GM12873 (cell line): ENCODE results near the gene PXT1.

Source experiments
- TF ChIP-seq, protein P1 (sequence below): IDR thresholded peaks from 2 replicates; pipeline ENCODE4 v1.5.1; 2012; ENCODE audit warnings: low read depth, mild to moderate bottlenecking, moderate library complexity, low read length, control low read depth; ENCODE audit not compliant: insufficient read depth; ENCODE audit errors: missing control alignments

Gene PXT1

DNA sequence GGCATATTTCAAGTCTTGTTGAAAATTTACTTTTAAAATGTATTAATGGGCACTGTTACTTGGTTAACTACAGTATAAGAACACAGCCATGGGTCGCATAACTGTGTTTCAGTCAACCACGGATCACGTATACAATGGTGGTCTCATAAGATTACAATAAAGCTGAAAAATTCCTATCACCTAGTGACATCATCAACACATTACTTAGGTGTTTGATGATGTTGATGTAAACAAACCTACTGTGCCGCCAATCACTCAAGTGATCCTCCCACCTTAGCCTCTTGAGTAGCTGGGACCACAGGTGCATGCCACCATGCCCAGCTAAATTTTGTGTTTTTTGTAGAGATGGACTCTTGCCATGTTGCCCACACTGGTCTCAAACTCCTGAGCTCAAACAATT, 38.5 kb downstream of the PXT1 start:
- TF ChIP-seq, protein P1, sequence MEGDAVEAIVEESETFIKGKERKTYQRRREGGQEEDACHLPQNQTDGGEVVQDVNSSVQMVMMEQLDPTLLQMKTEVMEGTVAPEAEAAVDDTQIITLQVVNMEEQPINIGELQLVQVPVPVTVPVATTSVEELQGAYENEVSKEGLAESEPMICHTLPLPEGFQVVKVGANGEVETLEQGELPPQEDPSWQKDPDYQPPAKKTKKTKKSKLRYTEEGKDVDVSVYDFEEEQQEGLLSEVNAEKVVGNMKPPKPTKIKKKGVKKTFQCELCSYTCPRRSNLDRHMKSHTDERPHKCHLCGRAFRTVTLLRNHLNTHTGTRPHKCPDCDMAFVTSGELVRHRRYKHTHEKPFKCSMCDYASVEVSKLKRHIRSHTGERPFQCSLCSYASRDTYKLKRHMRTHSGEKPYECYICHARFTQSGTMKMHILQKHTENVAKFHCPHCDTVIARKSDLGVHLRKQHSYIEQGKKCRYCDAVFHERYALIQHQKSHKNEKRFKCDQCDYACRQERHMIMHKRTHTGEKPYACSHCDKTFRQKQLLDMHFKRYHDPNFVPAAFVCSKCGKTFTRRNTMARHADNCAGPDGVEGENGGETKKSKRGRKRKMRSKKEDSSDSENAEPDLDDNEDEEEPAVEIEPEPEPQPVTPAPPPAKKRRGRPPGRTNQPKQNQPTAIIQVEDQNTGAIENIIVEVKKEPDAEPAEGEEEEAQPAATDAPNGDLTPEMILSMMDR = no peak

DNA sequence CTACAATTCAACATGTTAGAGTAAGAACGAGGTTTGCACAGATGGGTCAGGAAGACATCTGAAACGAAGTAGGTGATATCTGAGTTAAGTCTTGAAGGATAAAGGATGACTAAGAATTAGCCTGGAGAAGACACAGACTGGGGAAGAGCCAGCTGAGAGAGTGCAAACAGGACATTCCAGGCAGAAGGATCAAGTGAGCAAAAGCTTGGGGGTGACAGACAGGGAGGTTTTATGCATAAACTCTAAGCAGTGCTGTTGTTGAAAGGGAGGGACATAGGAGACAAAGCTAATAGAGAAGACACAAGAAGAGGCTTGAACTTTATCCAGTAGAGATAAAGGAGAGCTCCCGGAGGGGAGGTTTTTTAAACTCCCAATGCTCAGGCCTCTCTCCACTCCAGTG, 40.2 kb downstream of the PXT1 start:
- TF ChIP-seq, protein P1 = no peak

DNA sequence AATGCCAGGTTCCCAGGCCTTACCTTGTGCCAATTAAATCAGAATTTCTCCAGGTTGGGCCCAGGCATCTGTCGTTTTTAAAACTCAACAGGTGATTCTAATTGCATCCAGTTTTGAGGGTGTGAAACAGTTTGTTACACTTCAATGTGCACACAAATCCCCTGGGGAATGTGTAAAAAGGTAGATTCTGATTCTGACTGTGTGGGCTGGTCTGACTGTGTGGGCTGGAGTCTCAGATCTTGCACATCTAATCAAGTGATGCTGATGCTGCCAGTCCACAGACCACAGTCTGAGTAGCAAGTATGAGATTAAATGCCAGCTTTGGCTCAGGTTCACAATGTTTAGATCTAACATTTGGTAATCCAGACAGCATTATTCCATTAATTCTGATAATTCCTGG, 42.7 kb downstream of the PXT1 start:
- TF ChIP-seq, protein P1 = no peak

DNA sequence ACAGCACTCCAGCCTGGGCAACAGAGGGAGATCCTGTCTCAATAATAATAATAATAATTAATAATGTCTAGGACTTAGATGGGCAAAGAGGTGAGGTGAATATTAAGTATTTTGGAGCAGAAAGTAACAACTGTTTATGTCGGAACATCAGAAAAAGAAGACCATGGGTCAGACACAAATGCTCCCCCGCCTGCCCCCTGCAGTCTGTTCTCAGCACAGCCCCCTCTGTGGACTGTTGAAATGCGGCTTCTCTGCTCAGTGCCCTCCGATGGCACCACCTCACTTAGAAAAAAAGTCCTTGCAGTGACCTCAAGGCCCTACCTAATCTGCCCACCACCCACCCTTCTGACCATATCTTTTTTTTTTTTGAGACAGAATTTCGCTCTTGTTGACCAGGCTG, 50.0 kb downstream of the PXT1 start:
- TF ChIP-seq, protein P1 = no peak

- TF ChIP-seq, protein P1 = no peak
Observed at GRCh38 chr6:36389353-36389752, 53.3 kb downstream of the PXT1 start.

DNA sequence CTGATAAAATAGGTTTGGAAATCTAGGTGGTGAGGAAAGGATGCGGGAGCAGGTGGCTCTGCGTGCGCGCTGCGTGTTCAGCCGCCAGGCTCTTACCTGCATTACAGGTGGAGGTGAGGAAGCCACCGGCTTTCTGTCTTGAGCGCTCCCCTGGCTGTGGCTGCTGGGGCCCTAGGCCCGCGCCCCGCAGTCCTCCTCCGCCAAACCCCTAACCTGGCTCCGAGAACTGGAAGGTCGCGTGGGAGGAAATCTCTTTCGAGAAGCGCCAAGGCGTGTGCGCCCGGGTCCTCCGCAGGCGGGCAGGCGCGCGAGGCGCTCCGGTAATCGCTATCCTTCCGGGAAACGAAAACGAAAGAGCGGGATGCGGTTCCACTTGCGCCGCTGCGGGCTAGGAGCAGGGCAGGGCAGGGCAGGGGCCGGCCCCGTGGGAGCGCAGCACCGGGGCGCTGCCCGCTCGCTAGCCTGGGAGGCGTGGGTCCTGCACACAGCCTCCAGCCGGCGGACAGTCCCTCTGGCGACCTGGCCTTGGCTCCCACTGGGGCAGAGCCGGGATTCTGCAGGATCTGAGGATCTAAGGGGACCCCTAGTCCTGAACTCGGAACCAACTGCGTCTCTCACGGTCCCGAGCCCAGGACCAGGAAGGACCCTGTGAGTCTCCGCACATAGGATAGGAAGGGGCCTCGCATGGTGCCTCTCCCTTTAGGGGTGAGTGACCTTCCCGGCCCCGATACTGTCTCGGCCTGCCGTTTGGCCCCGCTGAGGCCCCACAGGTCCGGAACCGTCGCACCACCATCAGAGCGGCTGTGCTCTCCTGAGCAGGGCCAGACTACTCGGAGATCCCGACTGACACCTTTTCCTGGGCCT, 55.0 kb downstream of the PXT1 start, which contains the start of gene ETV7:
ETV7 (minus strand) TSS at position 230 of the 864 bp plus-strand sequence; CDS start at position 102, 128 bp downstream.
- TF ChIP-seq, protein P1 = no peak

DNA sequence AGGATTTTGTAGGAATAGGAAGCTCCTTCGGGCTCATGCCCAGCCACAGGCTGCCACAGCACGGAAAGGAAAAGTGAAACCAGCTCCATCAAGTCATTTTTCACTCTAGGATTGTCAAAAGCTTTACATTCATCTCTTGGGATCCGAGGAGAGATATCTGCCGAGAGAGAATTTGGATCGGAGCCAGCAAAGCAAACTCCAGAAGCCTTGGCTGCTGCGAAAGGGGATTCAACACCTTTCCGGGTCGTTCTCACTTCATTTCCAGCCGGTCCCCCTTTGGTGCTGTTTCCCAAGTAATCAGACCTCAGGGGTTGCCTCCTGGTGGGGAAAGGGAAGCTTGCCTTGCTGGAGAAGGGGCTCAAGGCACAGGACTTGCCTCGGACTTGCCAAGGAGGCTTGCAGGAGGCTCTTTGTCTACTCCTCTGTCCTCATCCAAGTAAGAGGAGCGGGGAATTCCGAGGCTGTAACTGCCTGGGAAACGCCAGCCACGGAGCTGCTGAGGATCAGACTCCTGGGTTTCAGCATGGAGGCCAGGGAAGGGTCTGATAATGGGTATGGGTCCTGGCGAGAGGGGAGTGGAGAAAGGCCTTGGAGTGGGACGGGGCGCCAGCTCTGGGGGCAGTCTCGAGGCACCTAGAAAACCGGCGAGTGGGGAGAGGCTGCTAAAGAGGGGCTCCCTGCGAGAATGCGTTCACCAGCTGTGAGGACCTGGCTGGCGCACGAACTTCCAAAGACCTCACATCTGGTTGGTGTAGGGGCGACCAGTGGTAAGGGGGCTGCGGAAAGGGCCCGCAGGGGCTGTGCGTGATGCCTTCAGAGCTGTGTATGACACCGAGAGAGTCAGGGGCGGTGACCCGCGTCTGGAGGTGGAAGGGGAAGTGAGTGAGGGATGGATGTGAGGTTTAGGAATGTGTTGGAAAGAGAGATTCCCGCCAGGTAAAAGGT, 55.9 kb downstream of the PXT1 start:
- TF ChIP-seq, protein P1 = no peak
